Natural killer cell (primary cell): ENCODE data around the gene MLLT10. TPM values are rescaled to one million over a fixed set of nuclear protein-coding genes. Genes with fewer than 3 reads are reported as not detected.

ENCODE experiments used
- ATAC-seq, 3 donors: fragments of 150-1000 bp in 2 of 3; fragments of 200-7000 bp in 1 of 3; cut with Tn5 transposase; 1 replicate in 1 of 3; 2 replicates in 2 of 3; pipeline ENCODE4 v1.10.0; 2021; ENCODE audit warnings: mild to moderate bottlenecking in 2 of 3, moderate library complexity in 2 of 3
- DNase-seq, 2 donors: peaks; one replicate each; pipeline versions ENCODE4 v3.0.0 to v3.0.0-alpha.2; 2013 to 2021; ENCODE audit warnings: mixed read lengths in 1 of 2
- H3K27ac ChIP-seq: one replicate; pipeline ENCODE4 v1.5.1; 2013; ENCODE audit warnings: mild to moderate bottlenecking, low read length
- H3K27me3 ChIP-seq: one replicate; pipeline ENCODE4 v1.6.1; 2013; ENCODE audit warnings: low read length; ENCODE audit not compliant: control insufficient read depth, insufficient read depth
- H3K36me3 ChIP-seq: one replicate; pipeline ENCODE4 v1.6.1; 2013; ENCODE audit warnings: low read length; ENCODE audit not compliant: control insufficient read depth, insufficient read depth
- H3K4me1 ChIP-seq: one replicate; pipeline ENCODE4 v1.6.1; 2013; ENCODE audit warnings: low read length; ENCODE audit not compliant: control insufficient read depth, insufficient read depth
- H3K4me3 ChIP-seq: one replicate; pipeline ENCODE4 v1.5.1; 2013; ENCODE audit warnings: low read length
- H3K9me3 ChIP-seq: one replicate; pipeline ENCODE4 v1.6.1; 2013; ENCODE audit warnings: low read length; ENCODE audit not compliant: control insufficient read depth, insufficient read depth
- H3K27ac Mint-ChIP-seq, 2 donors: one replicate each; pipeline ENCODE4 v1.8.0; 2022; ENCODE audit warnings: mild to moderate bottlenecking in 2 of 2, mixed read lengths in 2 of 2, moderate library complexity in 1 of 2
- H3K27me3 Mint-ChIP-seq, 2 donors: one replicate each; pipeline ENCODE4 v1.8.0; 2022; ENCODE audit warnings: low read depth in 2 of 2, mixed read lengths in 2 of 2
- H3K36me3 Mint-ChIP-seq: one replicate; pipeline ENCODE4 v1.8.0; 2022; ENCODE audit warnings: mixed read lengths
- H3K4me1 Mint-ChIP-seq, 2 donors: one replicate each; pipeline ENCODE4 v1.8.0; 2022; ENCODE audit warnings: mixed read lengths in 2 of 2
- H3K4me3 Mint-ChIP-seq: one replicate; pipeline ENCODE4 v1.8.0; 2022; ENCODE audit warnings: mild to moderate bottlenecking, moderate library complexity, mixed read lengths
- H3K9me3 Mint-ChIP-seq, 2 donors: one replicate each; pipeline ENCODE4 v1.8.0; 2022; ENCODE audit warnings: mixed read lengths in 2 of 2
- WGBS: methylation state at CpG from one replicate; pipeline ENCODE4 v1.1.7; 2013; ENCODE audit warnings: missing lambda C conversion rate; ENCODE audit not compliant: insufficient coverage; 5-methylcytosine and 5-hydroxymethylcytosine counted together
- intact Hi-C: fragments of 100-400 bp; cut with micrococcal nuclease; formaldehyde crosslinking; loops from one replicate; pipeline ENCODE4 v1.14.2; 2022
- total RNA-seq, 4 donors: library from RNA; stranded (reverse); fragments of 120-200 nt in 1 of 4; gene quantifications; one replicate each; pipeline versions ENCODE4 v1.2.3 to v1.2.4, GENCODE V29; 2013 to 2022
- TF ChIP-seq, protein P1 (sequence below): fragments of 200-600 bp; IDR thresholded peaks from one replicate; pipeline ENCODE4 v1.8.0; 2022; ENCODE audit warnings: antibody characterized with exemption

The MLLT10 gene
- total RNA-seq, 3 donors from 2014 or later (not counting 1 experiment from before 2014, with no cell fraction given) = 40.4 to 65.2 (median 60.0) TPM

DNA sequence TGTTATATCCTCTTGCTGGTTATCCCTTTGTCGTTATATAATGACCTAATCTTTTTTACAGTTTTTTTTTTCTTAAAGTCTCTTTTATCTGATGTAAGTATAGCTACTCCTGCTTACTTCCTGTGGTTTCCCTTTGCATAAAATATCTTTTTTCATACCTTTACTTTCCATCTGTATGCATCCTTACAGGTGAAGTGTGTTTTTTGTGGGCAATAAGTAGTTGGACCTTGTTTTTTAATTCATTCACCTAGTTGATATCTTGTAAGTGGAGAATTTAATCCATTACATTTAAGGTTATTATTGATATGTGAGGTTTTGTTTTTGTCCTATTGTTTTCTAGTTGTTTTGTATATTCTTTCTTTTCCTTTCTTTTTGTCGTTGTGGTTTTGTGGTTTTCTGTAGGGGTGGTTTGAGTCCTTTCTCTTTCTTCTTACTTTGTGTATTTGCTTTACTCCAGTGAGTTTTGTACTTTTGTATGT is 168.6 kb downstream of the MLLT10 start:
- peaks cover 23% of the 10 kb centered on the region for H3K36me3 Mint-ChIP-seq
- TF ChIP-seq, protein P1, sequence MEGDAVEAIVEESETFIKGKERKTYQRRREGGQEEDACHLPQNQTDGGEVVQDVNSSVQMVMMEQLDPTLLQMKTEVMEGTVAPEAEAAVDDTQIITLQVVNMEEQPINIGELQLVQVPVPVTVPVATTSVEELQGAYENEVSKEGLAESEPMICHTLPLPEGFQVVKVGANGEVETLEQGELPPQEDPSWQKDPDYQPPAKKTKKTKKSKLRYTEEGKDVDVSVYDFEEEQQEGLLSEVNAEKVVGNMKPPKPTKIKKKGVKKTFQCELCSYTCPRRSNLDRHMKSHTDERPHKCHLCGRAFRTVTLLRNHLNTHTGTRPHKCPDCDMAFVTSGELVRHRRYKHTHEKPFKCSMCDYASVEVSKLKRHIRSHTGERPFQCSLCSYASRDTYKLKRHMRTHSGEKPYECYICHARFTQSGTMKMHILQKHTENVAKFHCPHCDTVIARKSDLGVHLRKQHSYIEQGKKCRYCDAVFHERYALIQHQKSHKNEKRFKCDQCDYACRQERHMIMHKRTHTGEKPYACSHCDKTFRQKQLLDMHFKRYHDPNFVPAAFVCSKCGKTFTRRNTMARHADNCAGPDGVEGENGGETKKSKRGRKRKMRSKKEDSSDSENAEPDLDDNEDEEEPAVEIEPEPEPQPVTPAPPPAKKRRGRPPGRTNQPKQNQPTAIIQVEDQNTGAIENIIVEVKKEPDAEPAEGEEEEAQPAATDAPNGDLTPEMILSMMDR = no peak
- peak overlapping the region; percentile 32 for H3K4me3 Mint-ChIP-seq
- no peak for ATAC-seq
- no peak overlapping the region for H3K27ac ChIP-seq
- H3K27me3 ChIP-seq = no peaks in the 10 kb centered on the region
- peak overlapping the region; percentile 20 to 52 for H3K27ac Mint-ChIP-seq
- H3K4me1 ChIP-seq = peaks cover 7% of the 10 kb centered on the region
- no peak overlapping the region for H3K4me3 ChIP-seq
- DNase-seq = peak in 1 of 2 donors; percentile 57
- H3K36me3 ChIP-seq = peaks cover 2% of the 10 kb centered on the region
- intact Hi-C loops = no loop called here
- H3K9me3 Mint-ChIP-seq = peaks cover 6 to 17% of the 10 kb centered on the region in 2 donors
- H3K9me3 ChIP-seq = no peaks in the 10 kb centered on the region
- 0% methylated on average over 1 of the region's 2 CpGs for WGBS
- H3K27me3 Mint-ChIP-seq = no peaks in the 10 kb centered on the region
- H3K4me1 Mint-ChIP-seq = peaks cover 34 to 36% of the 10 kb centered on the region in 2 donors

DNA sequence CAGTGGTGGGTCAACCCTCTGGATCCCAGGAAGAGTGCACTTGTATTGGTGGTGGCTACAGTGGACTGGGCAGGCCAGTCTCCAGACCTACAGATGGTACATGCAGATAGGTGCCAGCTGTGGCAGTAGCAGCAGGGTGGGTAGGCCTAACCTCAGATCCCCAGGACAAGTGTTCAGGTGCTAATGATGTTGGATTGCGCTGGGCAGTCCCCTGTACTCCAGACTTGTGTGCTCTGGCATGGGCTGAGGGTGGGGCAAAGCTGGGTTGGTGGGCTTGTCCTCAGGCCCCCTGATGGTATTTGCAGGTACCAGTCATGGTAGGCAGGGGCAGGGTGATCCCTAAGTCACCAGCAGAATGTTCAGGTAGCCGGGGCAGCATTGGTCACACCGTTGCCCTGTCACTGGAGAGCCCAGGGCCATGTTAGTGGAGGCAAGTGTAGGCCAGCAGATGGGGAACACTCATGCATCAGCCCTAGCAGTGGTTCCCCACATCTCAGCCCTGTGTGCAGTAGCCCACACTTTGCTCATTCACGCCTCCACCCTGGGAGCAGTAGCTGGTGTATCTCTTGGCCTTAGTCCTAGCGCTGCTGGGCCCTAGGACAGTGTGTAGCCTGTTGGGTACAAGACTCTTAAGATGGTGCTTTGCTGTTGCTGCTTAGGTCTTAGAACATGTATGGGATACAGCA is 171.3 kb downstream of the MLLT10 start:
- Mint-ChIP-seq H3K4me3 (no peak overlapping the region), H3K9me3 (peaks cover 6 to 11% of the 10 kb centered on the region in 2 donors), H3K27me3 (no peaks in the 10 kb centered on the region), H3K36me3 (peaks cover 20% of the 10 kb centered on the region), H3K4me1 (peaks cover 36 to 39% of the 10 kb centered on the region in 2 donors), H3K27ac (no peak overlapping the region)
- ATAC-seq (peak in 1 of 3 donors; percentile 39), DNase-seq (no peak)
- WGBS = 92% methylated on average over 5 of the region's 5 CpGs
- intact Hi-C loops = no loop called here
- Histone ChIP-seq H3K27ac (no peak overlapping the region), H3K27me3 (no peaks in the 10 kb centered on the region), H3K4me3 (no peak overlapping the region), H3K4me1 (peaks cover 7% of the 10 kb centered on the region), H3K9me3 (no peaks in the 10 kb centered on the region), H3K36me3 (peaks cover 2% of the 10 kb centered on the region)
- TF ChIP-seq, protein P1 = no peak

DNA sequence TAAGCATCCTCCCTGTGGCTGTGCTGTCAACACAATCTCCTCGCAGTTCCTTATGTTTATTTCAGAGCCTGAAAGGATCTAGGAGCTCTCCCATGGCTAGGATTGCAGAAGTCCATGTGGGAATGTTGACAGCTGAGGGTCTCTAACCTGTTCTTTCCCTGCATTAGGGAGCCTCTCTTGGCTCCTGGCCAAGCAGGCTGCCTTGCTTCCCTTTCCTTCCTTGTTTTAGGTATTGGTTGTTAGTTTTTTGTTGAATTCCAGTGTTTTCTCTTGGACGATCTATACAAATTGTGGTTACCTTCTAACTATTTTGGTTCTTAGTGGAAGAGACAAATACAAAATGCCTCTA is 171.8 kb downstream of the MLLT10 start:
- Mint-ChIP-seq H3K27me3 (no peaks in the 10 kb centered on the region), H3K4me3 (no peak overlapping the region), H3K36me3 (peaks cover 15% of the 10 kb centered on the region), H3K27ac (no peak overlapping the region), H3K9me3 (peaks cover 4 to 6% of the 10 kb centered on the region in 2 donors), H3K4me1 (peaks cover 36 to 39% of the 10 kb centered on the region in 2 donors)
- DNase-seq = no peak
- Histone ChIP-seq H3K4me1 (peaks cover 7% of the 10 kb centered on the region), H3K9me3 (no peaks in the 10 kb centered on the region), H3K4me3 (no peak overlapping the region), H3K36me3 (peaks cover 2% of the 10 kb centered on the region), H3K27ac (no peak overlapping the region), H3K27me3 (no peaks in the 10 kb centered on the region)
- ATAC-seq = no peak
- TF ChIP-seq, protein P1 = no peak
- 100% methylated on average over 1 of the region's 2 CpGs for WGBS
- intact Hi-C loops = no loop called here
